Epithelial cell of esophagus (primary cell): ENCODE data around the gene GNAS-AS1.

Experiments used
- DNase-seq: peaks from one replicate; pipeline ENCODE4 v3.0.0; 2010; ENCODE audit warnings: low read depth
- H3K4me3 ChIP-seq: 2 replicates; pipeline ENCODE4 v1.5.1; 2011; ENCODE audit warnings: mild to moderate bottlenecking, low read length, control low read depth
- CTCF ChIP-seq: IDR thresholded peaks from 2 replicates; pipeline ENCODE4 v1.5.1; 2011; ENCODE audit warnings: low read depth, mild to moderate bottlenecking, low read length, control low read depth, inconsistent platforms; ENCODE audit not compliant: insufficient read depth; ENCODE audit errors: missing control alignments

The GNAS-AS1 gene

DNA sequence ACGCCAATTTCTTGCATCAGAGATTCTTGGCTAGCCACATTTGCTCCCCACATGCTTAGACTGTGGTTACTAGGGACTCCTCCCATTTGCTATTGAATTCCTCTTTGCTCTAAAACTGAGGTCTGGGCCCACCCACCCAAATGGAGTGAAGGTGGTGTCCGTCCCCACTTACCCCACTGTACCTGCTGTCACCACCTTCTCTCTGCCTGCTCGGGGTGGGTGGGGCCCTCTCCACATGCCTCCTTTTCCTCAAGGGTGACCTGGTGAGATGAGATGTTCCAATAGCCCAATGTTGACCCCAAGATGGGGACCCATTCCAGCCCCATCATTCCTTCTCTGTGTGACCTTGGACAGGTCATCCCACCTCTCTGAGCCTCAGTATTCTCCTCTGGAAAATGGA lies 74.6 kb downstream of the GNAS-AS1 start:
- no peak for TF ChIP-seq CTCF
- no peak overlapping the region for H3K4me3 ChIP-seq
- no peak for DNase-seq

DNA sequence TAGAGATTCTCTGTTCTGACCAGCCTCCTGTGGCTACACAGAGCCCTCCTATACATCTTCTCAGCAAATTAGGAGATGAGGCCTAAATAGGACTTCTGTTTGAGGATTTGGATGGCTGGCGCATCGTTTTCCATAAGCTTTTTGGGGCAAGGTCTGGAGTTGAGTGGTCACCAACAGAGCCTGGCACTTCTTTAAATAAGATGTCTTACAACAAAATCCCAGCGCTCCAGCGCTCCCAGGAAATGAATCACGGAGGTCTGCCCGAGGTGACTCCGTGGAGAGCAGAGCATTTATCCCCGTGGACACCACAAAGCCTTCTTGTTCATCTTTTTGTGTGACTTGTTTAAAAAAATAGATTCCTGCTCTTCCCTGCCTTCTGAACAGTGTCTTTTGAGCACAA lies 75.3 kb downstream of the GNAS-AS1 start:
- TF ChIP-seq CTCF, result no peak
- no peak for DNase-seq
- H3K4me3 ChIP-seq, result no peak overlapping the region

- no peak overlapping the region for H3K4me3 ChIP-seq
- TF ChIP-seq CTCF, result no peak
- DNase-seq, result no peak
These were observed 75.9 kb downstream of the GNAS-AS1 start for GRCh38 chr20:58774667-58775263.

DNA sequence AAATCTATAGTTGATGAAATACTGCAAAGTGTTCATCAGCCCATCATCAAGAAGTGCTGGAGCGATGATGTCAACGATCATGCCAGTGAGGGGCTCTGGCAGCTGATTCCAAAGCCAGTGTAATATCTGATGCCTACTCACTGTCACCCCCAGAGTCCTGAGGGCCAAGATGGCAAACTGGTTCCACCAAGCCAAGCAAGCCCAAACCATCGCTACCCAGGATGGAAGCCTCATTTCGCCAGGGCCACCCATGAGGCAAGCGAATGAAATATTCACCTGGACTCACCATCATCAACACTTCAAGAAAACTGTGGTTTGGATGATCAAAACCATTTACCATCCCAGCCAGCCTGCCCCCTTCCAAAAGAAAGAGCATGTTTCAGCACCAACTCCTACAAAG lies 76.5 kb downstream of the GNAS-AS1 start:
- H3K4me3 ChIP-seq, result no peak overlapping the region
- no peak for TF ChIP-seq CTCF
- DNase-seq, result no peak

GRCh38 chr20:58772786-58773185 lies 77.9 kb downstream of the GNAS-AS1 start:
- DNase-seq, result no peak
- no peak for TF ChIP-seq CTCF

More at GRCh38 chr20:58772786-58773185, 77.9 kb downstream of the GNAS-AS1 start:
- no peak overlapping the region for H3K4me3 ChIP-seq
